Heart left ventricle (tissue), 16 donors: ENCODE data around the gene SAMD11. TPM values are rescaled to one million over a fixed set of nuclear protein-coding genes. Genes with fewer than 3 reads are reported as not detected.

Source experiments
- ATAC-seq, 4 donors: fragments of 200-7000 bp; cut with Tn5 transposase; one replicate each; pipeline ENCODE4 v1.9.1; 2020 to 2022; ENCODE audit warnings: moderate library complexity in 4 of 4, mild to moderate bottlenecking in 3 of 4, moderate number of reproducible peaks in 1 of 4
- DNase-seq, 5 donors: peaks; one replicate each; pipeline ENCODE4 v3.0.0-alpha.2; 2020
- H3K27ac ChIP-seq, 12 donors: fragments of 200-600 bp; sonication (generic) in 4 of 12; one replicate each; pipeline versions ENCODE4 v1.5.0 to v1.8.0; 2016 to 2022; ENCODE audit warnings: mild to moderate bottlenecking in 2 of 12
- H3K27me3 ChIP-seq, 9 donors: fragments of 200-600 bp; sonication (generic) in 2 of 9; one replicate each; pipeline versions ENCODE4 v1.5.1 to v1.8.0; 2016 to 2022; ENCODE audit warnings: mild to moderate bottlenecking in 3 of 9
- H3K36me3 ChIP-seq, 9 donors: fragments of 200-600 bp; sonication (generic) in 2 of 9; one replicate each; pipeline versions ENCODE4 v1.5.0 to v1.8.0; 2018 to 2022; ENCODE audit warnings: mild to moderate bottlenecking in 2 of 9
- H3K4me1 ChIP-seq, 12 donors: fragments of 200-600 bp; sonication (generic) in 4 of 12; one replicate each; pipeline versions ENCODE4 v1.5.0 to v1.8.0; 2016 to 2022; ENCODE audit warnings: mild to moderate bottlenecking in 3 of 12
- H3K4me3 ChIP-seq, 12 donors: fragments of 200-600 bp; sonication (generic) in 4 of 12; one replicate each; pipeline versions ENCODE4 v1.5.0 to v1.8.0; 2017 to 2022; ENCODE audit warnings: mild to moderate bottlenecking in 9 of 12, moderate library complexity in 4 of 12
- H3K9me3 ChIP-seq, 12 donors: fragments of 200-600 bp; sonication (generic) in 4 of 12; one replicate each; pipeline versions ENCODE4 v1.5.0 to v1.8.0; 2016 to 2022; ENCODE audit warnings: mild to moderate bottlenecking in 1 of 12
- POLR2A ChIP-seq, 2 donors: fragments of 450-650 bp; IDR thresholded peaks; one replicate each; pipeline ENCODE4 v1.6.1; 2017; ENCODE audit warnings: antibody characterized with exemption in 2 of 2, mild to moderate bottlenecking in 2 of 2, moderate library complexity in 2 of 2
- WGBS, 4 donors: extraction: QIAGEN DNeasy Blood & Tissue Kit in 2 of 4; methylation state at CpG; one replicate each; pipeline versions ENCODE4 v1.1.5 to v1.1.7; 2013 to 2018; 5-methylcytosine and 5-hydroxymethylcytosine counted together
- intact Hi-C, 10 donors: fragments of 100-400 bp; cut with DNase I; formaldehyde crosslinking; loops; one replicate each; pipeline versions ENCODE4 v1.11.1 to v1.14.2; 2022
- polyA plus RNA-seq, 2 donors: library from polyadenylated mRNA; stranded (reverse); fragments of 200-250 nt; gene quantifications; one replicate each; pipeline ENCODE4 v1.2.3, GENCODE V29; 2013
- total RNA-seq, 9 donors: library from RNA; depleted of rRNA in 2 of 9; stranded (reverse); fragments of >200 nt in 2 of 9; fragmentation: NEBNext Ultra II Directional in 3 of 9; extraction: Animal tissue kit (Norgen Biotek cat#: 25700) in 3 of 9; gene quantifications; one replicate each; pipeline versions ENCODE4 v1.1.0 to v1.2.4, GENCODE V29; 2016 to 2023
- TF ChIP-seq, protein P1 (sequence below), 12 donors: fragments of 200-600 bp; sonication (generic) in 4 of 12; IDR thresholded peaks; one replicate each; pipeline versions ENCODE4 v1.5.0 to v1.8.0; 2018 to 2022; ENCODE audit warnings: antibody characterized with exemption in 12 of 12, mild to moderate bottlenecking in 5 of 12
- donor health status: ischemic (EF 13 %, LVEDD 7.1; RV severe dilation, severe dysfunction).
- donor health status: healthy with polysubstance abuse.
- donor health status: DM: no; HTN: yes; CAD: no.
- donor health status: DM: no; HTN: no; CAD: no.
- donor health status: ischemic (EF 25% LVEDD 6.9; RV normal size, moderate dysfunction).
- donor health status: ischemic (EF 25% LVEDD 5.7; RV mildly dilated, moderate dysfunction).
- donor health status: healthy.
- donor health status: DM: yes; HTN: yes; CAD: no.
- donor health status: ischemic (EF 35%, LVEDD 5.7; RV mildly dilated, moderate dysfunction).
- donor health status: nonischemic (EF 11% LVEDD 7.7; RV severe dilation, severe dysfunction).
- donor health status: DM: yes; HTN: yes; CAD: no.
- donor health status: PGD.
- donor health status: ischemic (EF 29% LVEDD 5.4; RV normal size, mild dysfunction).
- donor health status: nonischemic (EF 23%, LVEDD 6.1; RV moderate dilation, normal function).

Gene SAMD11
- total and polyA plus RNA-seq, 11 donors: 0.38 to 3.2 (median 0.96) TPM

DNA sequence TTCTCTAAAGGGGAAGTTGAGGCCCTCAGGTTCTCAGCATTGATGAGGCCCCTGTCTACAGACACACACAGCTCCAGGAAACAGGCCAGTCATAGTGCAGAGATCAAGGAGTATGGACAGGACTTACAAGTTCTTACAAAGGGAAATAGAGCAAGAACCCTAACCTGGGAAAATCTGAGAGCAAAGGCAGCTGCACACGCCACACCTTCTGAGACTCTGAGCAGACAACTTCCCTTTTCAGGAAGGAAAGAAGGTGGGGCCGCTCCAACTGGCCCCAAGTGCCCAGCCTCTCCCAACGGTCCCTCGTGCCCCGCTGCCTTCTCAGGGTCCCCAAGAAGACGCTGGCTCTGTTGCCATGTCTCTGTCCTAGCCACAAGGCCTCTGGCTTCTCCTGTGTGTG lies 31.8 kb downstream of the SAMD11 start:
- no peak for ATAC-seq
- H3K36me3 ChIP-seq: peaks cover 0 to 68% (median 64%) of the 10 kb centered on the region in 9 donors
- intact Hi-C loops: loop anchor here in 2 of 10 donors (5.0 to 10.0 kb wide), 2 partner anchors 48 to 51 kb away; no protein-coding TSS in a partner anchor
- H3K9me3 ChIP-seq: no peaks in the 10 kb centered on the region
- peaks cover 0 to 28% (median 22%) of the 10 kb centered on the region in 12 donors for H3K4me1 ChIP-seq
- H3K27me3 ChIP-seq: no peaks in the 10 kb centered on the region
- DNase-seq: no peak
- TF ChIP-seq, protein P1, sequence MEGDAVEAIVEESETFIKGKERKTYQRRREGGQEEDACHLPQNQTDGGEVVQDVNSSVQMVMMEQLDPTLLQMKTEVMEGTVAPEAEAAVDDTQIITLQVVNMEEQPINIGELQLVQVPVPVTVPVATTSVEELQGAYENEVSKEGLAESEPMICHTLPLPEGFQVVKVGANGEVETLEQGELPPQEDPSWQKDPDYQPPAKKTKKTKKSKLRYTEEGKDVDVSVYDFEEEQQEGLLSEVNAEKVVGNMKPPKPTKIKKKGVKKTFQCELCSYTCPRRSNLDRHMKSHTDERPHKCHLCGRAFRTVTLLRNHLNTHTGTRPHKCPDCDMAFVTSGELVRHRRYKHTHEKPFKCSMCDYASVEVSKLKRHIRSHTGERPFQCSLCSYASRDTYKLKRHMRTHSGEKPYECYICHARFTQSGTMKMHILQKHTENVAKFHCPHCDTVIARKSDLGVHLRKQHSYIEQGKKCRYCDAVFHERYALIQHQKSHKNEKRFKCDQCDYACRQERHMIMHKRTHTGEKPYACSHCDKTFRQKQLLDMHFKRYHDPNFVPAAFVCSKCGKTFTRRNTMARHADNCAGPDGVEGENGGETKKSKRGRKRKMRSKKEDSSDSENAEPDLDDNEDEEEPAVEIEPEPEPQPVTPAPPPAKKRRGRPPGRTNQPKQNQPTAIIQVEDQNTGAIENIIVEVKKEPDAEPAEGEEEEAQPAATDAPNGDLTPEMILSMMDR (IDR thresholded peaks at IDR 0.05): no peak
- no peak for TF ChIP-seq POLR2A (IDR thresholded peaks at IDR 0.05)
- H3K4me3 ChIP-seq: no peak overlapping the region
- no peak overlapping the region for H3K27ac ChIP-seq
- WGBS, 4 donors: 59 to 87% (median 78%) methylated on average over 6 of the region's 6 CpGs

DNA sequence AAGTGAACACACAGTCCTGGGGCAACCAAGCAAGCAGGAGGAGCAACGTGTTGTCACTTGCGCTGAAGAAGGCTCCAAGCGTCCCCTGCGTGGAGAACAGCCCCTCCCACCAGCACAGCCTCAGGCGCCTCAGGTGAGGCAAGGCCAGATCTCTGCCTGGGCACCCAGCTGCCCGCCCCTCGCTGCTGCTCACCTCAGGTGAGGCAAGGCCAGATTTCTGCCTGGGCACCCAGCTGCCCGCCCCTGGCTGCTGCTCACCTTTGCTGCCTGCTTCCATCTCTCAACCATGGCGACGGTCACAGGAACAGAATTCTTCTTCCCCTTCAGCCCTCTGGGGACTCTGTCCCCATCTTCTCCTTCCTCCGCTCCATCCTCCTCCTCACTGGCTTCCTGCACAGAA lies 32.9 kb downstream of the SAMD11 start:
- peaks cover 0 to 56% (median 53%) of the 10 kb centered on the region in 9 donors for H3K36me3 ChIP-seq
- intact Hi-C loops: loop anchor here in 2 of 10 donors (5.0 to 10.0 kb wide), 2 partner anchors 49 to 52 kb away; no protein-coding TSS in a partner anchor

DNA sequence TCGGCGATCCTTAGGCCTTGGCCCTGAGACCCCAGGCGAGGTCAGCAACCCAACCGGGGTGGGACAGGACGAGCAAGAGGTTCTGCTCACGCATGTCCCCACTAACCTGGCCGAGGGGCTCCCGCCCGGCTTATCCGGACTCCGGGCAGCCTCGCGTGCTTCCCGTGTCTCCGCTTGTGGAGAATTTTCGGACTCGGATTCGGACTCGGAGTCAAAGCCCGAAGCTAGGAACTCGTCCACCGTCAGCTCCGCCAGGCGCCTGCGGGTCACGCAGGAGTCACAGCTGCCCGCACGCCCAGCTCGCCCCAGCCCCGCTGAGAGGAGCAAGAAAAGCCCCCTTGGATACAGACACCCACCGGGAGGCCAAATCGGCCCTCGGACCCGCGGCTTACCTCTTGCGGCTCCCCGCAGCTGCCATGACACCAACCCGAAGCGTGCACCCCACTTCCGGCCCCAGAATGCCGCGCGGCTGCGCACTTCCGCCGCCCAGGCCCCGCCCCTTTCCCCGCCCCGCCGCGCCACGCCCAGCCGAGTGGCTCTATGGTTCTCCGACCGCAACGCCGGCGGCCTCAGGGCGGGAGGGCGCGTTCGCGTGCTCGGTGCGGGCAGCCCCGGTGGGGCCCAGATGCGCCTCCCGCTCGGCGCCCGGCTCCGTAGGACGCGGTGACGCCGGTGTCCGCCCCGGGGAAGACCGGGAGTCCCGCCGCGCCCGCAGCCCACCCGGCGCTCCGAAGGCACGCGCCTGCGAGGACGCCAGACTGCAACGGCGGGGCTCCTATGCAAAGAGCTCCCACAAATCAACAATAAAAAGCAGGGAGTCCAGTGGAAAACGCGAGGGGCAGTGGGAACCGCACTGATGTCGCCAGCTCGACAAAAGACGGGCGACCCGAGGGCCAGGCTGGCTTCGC lies 35.4 kb downstream of the SAMD11 start, which contains the start of gene NOC2L:
Gene NOC2L, minus strand, starts transcription at position 434 of the 908 bp plus-strand sequence. Its CDS starts 16 bp downstream, at position 418.
- Histone ChIP-seq H3K36me3 (peaks cover 0 to 41% (median 29%) of the 10 kb centered on the region in 9 donors), H3K9me3 (no peaks in the 10 kb centered on the region), H3K4me3 (peak within 1 kb of the TSS; percentile 83 to 100 (median 95)), H3K27me3 (no peaks in the 10 kb centered on the region), H3K27ac (peak within 1 kb of the TSS in 9 of 12 donors; percentile 41 to 80 (median 65)), H3K4me1 (peaks cover 0 to 34% (median 22%) of the 10 kb centered on the region in 12 donors)
- peak; percentile 93 to 97 (median 94) for DNase-seq
- peak in 1 of 2 donors; percentile 54 for TF ChIP-seq POLR2A (IDR thresholded peaks at IDR 0.05)
- TF ChIP-seq, protein P1 (IDR thresholded peaks at IDR 0.05): no peak
- WGBS, 4 donors: 7 to 11% (median 8%) methylated on average over 47 to 101 of the region's 101 CpGs
- intact Hi-C loops: loop anchor here in 2 of 10 donors (5.0 to 10.0 kb wide), 2 partner anchors 52 to 54 kb away; no protein-coding TSS in a partner anchor
- ATAC-seq: peak; percentile 76 to 95 (median 94)

More for the DNA sequence above, 32.9 kb downstream of the SAMD11 start:
- Histone ChIP-seq H3K9me3 (no peaks in the 10 kb centered on the region), H3K27me3 (no peaks in the 10 kb centered on the region), H3K4me3 (no peak overlapping the region), H3K4me1 (peaks cover 0 to 34% (median 22%) of the 10 kb centered on the region in 12 donors), H3K27ac (no peak overlapping the region)
- no peak for DNase-seq
- WGBS, 4 donors: 87 to 94% (median 91%) methylated on average over 7 to 11 of the region's 11 CpGs
- TF ChIP-seq POLR2A (IDR thresholded peaks at IDR 0.05): no peak
- TF ChIP-seq, protein P1 (IDR thresholded peaks at IDR 0.05): no peak
- ATAC-seq: no peak
